ENCODE data around the gene CNIH2. TPM values are rescaled to one million over a fixed set of nuclear protein-coding genes. Genes with fewer than 3 reads are reported as not detected.

Gene CNIH2
- total and polyA plus RNA-seq, 2 of the 8 experiments (the other 6 are each of a cell fraction or from before 2014, with no cell fraction given), result 12.5 to 15.8 TPM

GRCh38 chr11:66259956-66260355 lies 18.0 kb upstream of the CNIH2 start:
- peaks cover 7 to 26% of the 10 kb centered on the region in 2 experiments for H4K20me1 ChIP-seq (replicated peaks in 1 of 2; ENCODE audit: control insufficient read depth in 1 of 2, insufficient read depth in 2 of 2, low read length in 2 of 2)
- H4K91ac ChIP-seq (replicated peaks; ENCODE audit: insufficient read length, low read length), result no peak overlapping the region
- H3K27ac ChIP-seq (ENCODE audit: low read depth, low read length), result no peak overlapping the region
- H3K27me3 ChIP-seq (replicated peaks in 1 of 4; ENCODE audit: control insufficient read depth in 3 of 4, extremely low read depth in 1 of 4, insufficient read depth in 3 of 4, low read length in 3 of 4), result peaks cover 0 to 3% (median 0%) of the 10 kb centered on the region in 4 experiments; a peak in 1 of 7 replicates
- no peak overlapping the region for H2BK120ac ChIP-seq (replicated peaks; ENCODE audit: low read depth, low read length)
- H3K9me3 ChIP-seq (ENCODE audit: insufficient read depth in 2 of 2, low read depth in 1 of 2, low read length in 1 of 2), result no peaks in the 10 kb centered on the region
- H2BK5ac ChIP-seq (ENCODE audit: low read depth, low read length), result no peak overlapping the region
- H3K4me2 ChIP-seq (ENCODE audit: insufficient read depth in 1 of 2, low read depth in 2 of 2, low read length in 2 of 2), result no peak overlapping the region
- H2AFZ ChIP-seq (ENCODE audit: low read length), result no peak overlapping the region
- TF ChIP-seq SIN3A (conservative IDR thresholded peaks at IDR 0.05 in 1 of 2, IDR thresholded peaks at IDR 0.05 in 1 of 2; ENCODE audit: low read depth in 1 of 2, low read length in 2 of 2), result no peak
- no peak for TF ChIP-seq CBX8 (IDR thresholded peaks at IDR 0.05; ENCODE audit: borderline replicate concordance, low read depth, low read length)
- TF ChIP-seq TEAD4 (IDR thresholded peaks at IDR 0.05; ENCODE audit: low read depth, low read length), result no peak
- no peak for TF ChIP-seq JUN (IDR thresholded peaks at IDR 0.05; ENCODE audit: low read depth, low read length)
- TF ChIP-seq SUZ12 (IDR thresholded peaks at IDR 0.05; ENCODE audit: low read length), result no peak
- no peak for TF ChIP-seq CREB1 (IDR thresholded peaks at IDR 0.05)
- no peak for TF ChIP-seq RNF2 (IDR thresholded peaks at IDR 0.05; ENCODE audit: borderline replicate concordance, low read depth, low read length, missing control alignments, poor library complexity, severe bottlenecking)
- TF ChIP-seq SP4 (IDR thresholded peaks at IDR 0.05; ENCODE audit: low read length), result no peak
- no peak for TF ChIP-seq CBX5 (IDR thresholded peaks at IDR 0.05; ENCODE audit: low read depth, low read length)
- TF ChIP-seq RFX5 (IDR thresholded peaks at IDR 0.05; ENCODE audit: borderline replicate concordance, low read depth, low read length), result no peak
- no peak for TF ChIP-seq TAF1 (IDR thresholded peaks at IDR 0.05; ENCODE audit: low read depth, low read length)
- no peak for TF ChIP-seq MAFK (IDR thresholded peaks at IDR 0.05; ENCODE audit: low read depth, low read length)
- no peak overlapping the region for H2BK20ac ChIP-seq (ENCODE audit: low read length)
- no peak overlapping the region for H2BK12ac ChIP-seq (ENCODE audit: low read depth, low read length)
- H4K8ac ChIP-seq (ENCODE audit: extremely low read depth, insufficient read depth, low read length), result no peak overlapping the region; the same call in 1 of the 2 replicates
- H3K18ac ChIP-seq (ENCODE audit: extremely low read depth, low read length), result no peak overlapping the region
- no peak for FAIRE-seq
- no peak overlapping the region for H3K4ac ChIP-seq (replicated peaks; ENCODE audit: insufficient read length, low read depth, low read length)
- ChIA-PET CTCF (ENCODE audit: partially characterized antibody) (interaction anchor here (1.5 to 2.5 kb wide), 2 partner anchors 7 to 51 kb away, joined by 4 to 6 read pairs; no protein-coding TSS in a partner anchor), POLR2A (ENCODE audit: partially characterized antibody) (interaction anchor here (0.6 kb wide), 1 partner anchor 115 kb away, joined by 3 read pairs; no protein-coding TSS in a partner anchor)
- H3K36me3 ChIP-seq (ENCODE audit: control insufficient read depth in 2 of 4, insufficient read depth in 4 of 4, low read length in 3 of 4), result peaks cover 14 to 24% (median 19%) of the 10 kb centered on the region in 4 experiments; a peak in 7 of 8 replicates
- H3K23ac ChIP-seq (ENCODE audit: insufficient read length), result no peak overlapping the region
- H3K23me2 ChIP-seq (ENCODE audit: low read depth, low read length), result peaks cover 10% of the 10 kb centered on the region
- H3K79me2 ChIP-seq (ENCODE audit: control insufficient read depth in 1 of 2, insufficient read depth in 2 of 2, low read length in 2 of 2), result peaks cover 0 to 5% of the 10 kb centered on the region in 2 experiments; a peak in 1 of 4 replicates
- DNase-seq (ENCODE audit: low read depth in 1 of 2, low spot score in 2 of 2), result no peak
- H3K14ac ChIP-seq (ENCODE audit: insufficient read length), result no peak overlapping the region
- H3K56ac ChIP-seq (replicated peaks; ENCODE audit: insufficient read length, low read depth, low read length), result no peak overlapping the region
- peaks cover 0 to 5% (median 2%) of the 10 kb centered on the region in 4 experiments; a peak in 4 of 7 replicates for H3K4me1 ChIP-seq (replicated peaks in 1 of 4; ENCODE audit: control insufficient read depth in 3 of 4, insufficient read depth in 4 of 4, low read length in 3 of 4)
- H3K79me1 ChIP-seq (ENCODE audit: low read depth, low read length), result no peaks in the 10 kb centered on the region
- H3K4me3 ChIP-seq (ENCODE audit: extremely low read depth in 1 of 4, insufficient read depth in 2 of 4, low read depth in 3 of 4, low read length in 4 of 4), result no peak overlapping the region
- 93% methylated on average over 4 of the region's 4 CpGs; no CpG with 5 or more reads in 1 of the 2 experiments for WGBS, 2 experiments (ENCODE audit: extremely low coverage in 1 of 2, insufficient coverage in 1 of 2, insufficient read length in 1 of 2, insufficient replicate concordance in 2 of 2, low coverage in 1 of 2, low lambda C conversion rate in 2 of 2, missing lambda C conversion rate in 1 of 2)
- H2BK15ac ChIP-seq (ENCODE audit: low read length), result no peak overlapping the region
- no peak overlapping the region for H3K9ac ChIP-seq (replicated peaks in 1 of 4; ENCODE audit: extremely low read depth in 1 of 4, low read depth in 3 of 4, low read length in 3 of 4)
- H2AK5ac ChIP-seq (ENCODE audit: low read depth, low read length), result no peak overlapping the region
- H4K5ac ChIP-seq (ENCODE audit: insufficient read length, low read depth, low read length), result no peak overlapping the region

All from H1 (cell line).